IPS-18a (cell line): ENCODE results near the gene ATP2B3.

ENCODE experiments used
- H3K27ac ChIP-seq: one replicate; pipeline ENCODE4 v1.5.1; 2013; ENCODE audit warnings: low read length
- H3K27me3 ChIP-seq: one replicate; pipeline ENCODE4 v1.6.1; 2013; ENCODE audit warnings: mild to moderate bottlenecking, low read length; ENCODE audit not compliant: control insufficient read depth, insufficient read depth
- H3K36me3 ChIP-seq: one replicate; pipeline ENCODE4 v1.6.1; 2013; ENCODE audit warnings: low read depth, low read length; ENCODE audit not compliant: control insufficient read depth
- H3K4me1 ChIP-seq: one replicate; pipeline ENCODE4 v1.6.1; 2013; ENCODE audit warnings: low read depth, low read length; ENCODE audit not compliant: control insufficient read depth
- H3K4me3 ChIP-seq: one replicate; pipeline ENCODE4 v1.5.1; 2013; ENCODE audit warnings: low read length
- H3K9ac ChIP-seq: one replicate; pipeline ENCODE4 v1.6.1; 2013; ENCODE audit warnings: mild to moderate bottlenecking, low read length, moderate library complexity
- H3K9me3 ChIP-seq: one replicate; pipeline ENCODE4 v1.6.1; 2013; ENCODE audit warnings: low read depth, low read length; ENCODE audit not compliant: control insufficient read depth

The ATP2B3 gene

GRCh38 chrX:153612413-153612812 is 95.0 kb downstream of the ATP2B3 start:
- Histone ChIP-seq H3K9me3 (peaks cover 11% of the 10 kb centered on the region), H3K27ac (no peak overlapping the region), H3K9ac (no peak overlapping the region), H3K4me3 (no peak overlapping the region), H3K36me3 (no peaks in the 10 kb centered on the region), H3K27me3 (peaks cover 28% of the 10 kb centered on the region), H3K4me1 (no peaks in the 10 kb centered on the region)

DNA sequence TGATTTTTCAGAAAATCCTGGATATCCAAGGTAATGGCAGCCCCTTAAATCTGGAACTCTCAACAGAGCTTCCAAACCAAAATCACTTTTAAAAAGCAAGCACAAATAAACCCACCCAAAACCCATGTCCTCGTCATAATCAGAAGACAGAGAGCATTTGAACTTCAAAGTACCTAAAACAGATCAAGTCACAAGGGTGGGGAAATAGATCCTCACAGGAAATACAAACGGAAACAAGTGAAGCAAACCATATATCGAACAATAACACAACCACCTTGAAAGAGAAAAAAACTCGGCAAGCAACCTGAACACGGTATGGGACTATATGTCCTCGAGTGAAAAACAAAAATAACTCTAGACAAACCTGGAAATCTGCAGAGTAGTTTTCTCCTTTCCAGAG is 97.4 kb downstream of the ATP2B3 start:
- no peak overlapping the region for H3K9ac ChIP-seq
- no peaks in the 10 kb centered on the region for H3K36me3 ChIP-seq
- H3K27me3 ChIP-seq, result peaks cover 28% of the 10 kb centered on the region
- H3K4me3 ChIP-seq, result no peak overlapping the region
- H3K4me1 ChIP-seq, result no peaks in the 10 kb centered on the region
- H3K27ac ChIP-seq, result no peak overlapping the region
- peaks cover 15% of the 10 kb centered on the region for H3K9me3 ChIP-seq

- Histone ChIP-seq H3K27me3 (peaks cover 18% of the 10 kb centered on the region), H3K27ac (no peak overlapping the region), H3K36me3 (no peaks in the 10 kb centered on the region), H3K9me3 (peaks cover 20% of the 10 kb centered on the region), H3K4me1 (no peaks in the 10 kb centered on the region), H3K9ac (no peak overlapping the region), H3K4me3 (no peak overlapping the region)
These were observed 103.1 kb downstream of the ATP2B3 start for GRCh38 chrX:153620576-153620975.

DNA sequence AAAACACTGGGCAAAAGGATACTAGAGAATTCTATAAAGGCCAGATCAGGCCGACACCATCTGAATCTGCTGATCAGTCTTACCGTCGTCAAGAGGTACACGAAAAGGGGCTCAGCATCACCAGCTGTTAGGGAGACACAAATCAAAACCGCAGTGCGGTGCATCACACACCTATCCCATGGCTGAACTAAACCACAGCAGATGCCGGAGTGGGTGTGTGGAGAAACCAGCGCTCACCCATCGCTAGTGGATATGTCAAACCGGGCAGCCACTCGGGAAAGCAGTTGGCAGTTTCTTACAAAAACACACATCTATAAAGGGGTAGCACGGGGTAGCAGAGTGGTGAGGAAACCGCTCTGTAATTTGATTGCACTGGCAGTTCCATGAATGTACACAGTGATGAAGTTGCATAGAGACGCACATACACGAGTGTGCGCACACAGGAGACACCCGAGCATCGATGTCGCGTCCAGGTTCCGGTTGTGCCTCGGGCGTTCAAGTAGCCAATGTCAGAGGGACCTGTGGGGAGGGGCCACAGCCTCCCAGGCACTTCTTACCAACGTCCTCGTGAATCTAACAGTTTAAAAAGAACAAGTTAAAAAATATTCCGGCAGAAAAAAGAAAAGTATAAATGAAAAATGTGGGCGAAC is 104.6 kb downstream of the ATP2B3 start:
- Histone ChIP-seq H3K4me3 (no peak overlapping the region), H3K4me1 (no peaks in the 10 kb centered on the region)

DNA sequence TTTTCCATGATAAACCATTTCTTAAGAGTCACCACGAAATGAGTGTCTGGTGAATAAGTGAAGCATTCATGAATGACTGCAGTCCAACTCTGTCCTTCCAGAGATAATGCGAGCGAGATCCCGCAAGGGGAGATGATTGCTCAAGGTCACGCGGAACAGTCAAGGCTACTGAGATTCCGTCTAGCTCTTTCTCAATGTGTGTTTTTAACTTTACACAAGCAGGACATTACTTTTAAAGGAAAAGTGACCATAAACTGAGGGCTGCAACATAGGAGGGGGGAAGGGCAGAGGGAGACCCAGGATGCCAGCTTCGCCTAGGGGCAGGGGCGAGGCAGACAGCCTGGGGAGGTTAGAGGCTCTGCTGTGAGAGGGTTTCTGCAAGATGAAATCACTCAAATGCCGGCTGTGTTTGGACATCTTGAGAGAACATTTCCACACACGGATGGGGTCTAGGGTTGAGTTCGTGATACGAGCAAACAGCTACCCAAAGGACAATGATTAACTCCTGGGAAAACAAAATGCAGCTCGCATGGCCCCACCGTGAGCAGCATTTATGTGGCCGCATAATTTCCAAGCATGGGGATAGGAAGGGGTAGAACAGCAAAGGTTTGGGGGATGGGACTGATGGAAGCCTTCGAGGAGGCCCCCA is 105.3 kb downstream of the ATP2B3 start:
- no peak overlapping the region for H3K27ac ChIP-seq
- no peak overlapping the region for H3K9ac ChIP-seq
- H3K36me3 ChIP-seq, result no peaks in the 10 kb centered on the region
- H3K9me3 ChIP-seq, result peaks cover 14% of the 10 kb centered on the region
- H3K4me3 ChIP-seq, result no peak overlapping the region
- H3K27me3 ChIP-seq, result peaks cover 10% of the 10 kb centered on the region
- H3K4me1 ChIP-seq, result no peaks in the 10 kb centered on the region

More for the DNA sequence above, 104.6 kb downstream of the ATP2B3 start:
- H3K9ac ChIP-seq, result no peak overlapping the region
- H3K27ac ChIP-seq, result no peak overlapping the region
- peaks cover 17% of the 10 kb centered on the region for H3K27me3 ChIP-seq
- no peaks in the 10 kb centered on the region for H3K36me3 ChIP-seq
- H3K9me3 ChIP-seq, result peaks cover 14% of the 10 kb centered on the region

DNA sequence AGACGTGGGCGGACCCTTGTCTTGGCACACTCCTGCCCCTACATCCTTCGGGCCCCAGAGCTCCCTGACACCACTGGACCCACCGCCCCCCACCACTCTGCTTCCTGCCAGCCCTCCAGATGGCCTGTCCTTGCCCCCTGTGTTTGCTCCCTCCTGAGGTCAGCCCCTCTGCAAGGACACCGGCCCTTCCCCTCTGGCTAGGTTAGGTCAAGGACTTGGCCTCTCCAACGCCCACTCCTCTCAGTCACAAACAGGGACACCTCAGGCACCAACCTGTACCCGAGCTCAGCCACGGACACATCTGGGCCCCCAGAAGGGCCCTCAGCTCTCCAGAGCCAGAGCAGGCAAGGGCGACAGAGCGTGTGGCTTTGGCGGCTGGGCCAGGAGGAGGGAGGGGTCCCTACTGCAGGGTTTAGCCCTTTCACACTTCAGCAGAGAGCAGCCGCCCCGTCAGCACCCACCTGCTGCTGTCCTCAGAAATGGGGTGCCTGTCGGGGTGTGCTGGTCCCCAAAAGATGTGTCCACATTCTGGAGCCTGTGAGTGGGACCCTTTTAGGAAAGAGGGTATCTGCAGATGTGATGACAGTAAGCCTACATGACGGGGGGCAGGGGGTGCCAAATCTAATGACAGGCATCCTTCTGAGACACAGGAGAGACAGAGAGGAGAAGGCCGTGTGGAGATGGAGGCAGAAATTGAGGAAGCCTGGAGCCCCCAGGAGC is 106.0 kb downstream of the ATP2B3 start:
- no peak overlapping the region for H3K9ac ChIP-seq
- H3K4me1 ChIP-seq, result no peaks in the 10 kb centered on the region
- no peak overlapping the region for H3K27ac ChIP-seq
- H3K9me3 ChIP-seq, result peaks cover 10% of the 10 kb centered on the region
- no peaks in the 10 kb centered on the region for H3K36me3 ChIP-seq
- peaks cover 3% of the 10 kb centered on the region for H3K27me3 ChIP-seq
- H3K4me3 ChIP-seq, result no peak overlapping the region

DNA sequence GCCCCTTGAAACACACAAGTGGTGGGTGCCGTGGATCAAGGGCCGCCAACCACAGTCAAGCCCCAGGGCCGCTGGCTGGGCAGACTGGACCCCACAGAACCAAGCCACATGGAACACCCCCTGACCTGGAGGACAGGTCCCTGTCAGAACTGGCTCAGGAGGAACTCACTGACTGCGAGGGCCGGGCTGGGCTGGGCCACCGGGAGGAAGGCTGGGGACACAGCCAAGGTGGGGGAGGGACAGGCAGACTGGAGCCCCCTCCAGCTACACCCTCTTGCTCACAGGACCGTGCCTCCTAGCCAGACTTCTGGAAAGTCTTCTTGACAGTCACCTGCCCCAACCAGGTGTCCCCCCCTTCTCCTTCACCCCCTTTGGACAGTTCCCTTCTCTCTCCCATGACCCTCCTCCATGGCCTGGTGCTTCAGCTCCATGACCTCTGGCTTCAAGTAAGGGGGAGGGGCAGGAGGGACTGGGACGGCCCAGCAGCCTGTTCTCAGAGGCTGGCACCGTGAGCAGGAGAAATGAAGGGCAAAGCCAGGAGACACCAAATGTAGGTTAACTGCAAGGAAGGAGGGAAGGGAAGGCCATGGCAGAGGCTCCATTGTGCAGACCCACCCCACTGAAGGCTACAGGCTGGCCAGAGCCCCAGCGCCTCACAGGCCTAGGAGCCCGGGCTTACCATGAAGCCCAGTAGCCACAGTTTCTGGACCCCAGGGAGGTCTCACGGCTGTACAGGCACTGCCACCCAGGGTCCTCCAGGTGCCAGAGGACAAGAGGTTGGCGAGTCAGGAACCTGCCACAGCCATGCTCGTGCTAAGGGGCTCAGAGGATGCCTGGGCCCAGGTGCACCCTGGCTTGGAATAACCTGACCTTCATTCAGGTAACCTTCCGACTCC is 107.0 kb downstream of the ATP2B3 start:
- no peak overlapping the region for H3K27ac ChIP-seq
- H3K4me1 ChIP-seq, result no peaks in the 10 kb centered on the region
- peaks cover 8% of the 10 kb centered on the region for H3K9me3 ChIP-seq
- no peaks in the 10 kb centered on the region for H3K27me3 ChIP-seq
- no peak overlapping the region for H3K4me3 ChIP-seq
- H3K9ac ChIP-seq, result no peak overlapping the region
- H3K36me3 ChIP-seq, result no peaks in the 10 kb centered on the region

DNA sequence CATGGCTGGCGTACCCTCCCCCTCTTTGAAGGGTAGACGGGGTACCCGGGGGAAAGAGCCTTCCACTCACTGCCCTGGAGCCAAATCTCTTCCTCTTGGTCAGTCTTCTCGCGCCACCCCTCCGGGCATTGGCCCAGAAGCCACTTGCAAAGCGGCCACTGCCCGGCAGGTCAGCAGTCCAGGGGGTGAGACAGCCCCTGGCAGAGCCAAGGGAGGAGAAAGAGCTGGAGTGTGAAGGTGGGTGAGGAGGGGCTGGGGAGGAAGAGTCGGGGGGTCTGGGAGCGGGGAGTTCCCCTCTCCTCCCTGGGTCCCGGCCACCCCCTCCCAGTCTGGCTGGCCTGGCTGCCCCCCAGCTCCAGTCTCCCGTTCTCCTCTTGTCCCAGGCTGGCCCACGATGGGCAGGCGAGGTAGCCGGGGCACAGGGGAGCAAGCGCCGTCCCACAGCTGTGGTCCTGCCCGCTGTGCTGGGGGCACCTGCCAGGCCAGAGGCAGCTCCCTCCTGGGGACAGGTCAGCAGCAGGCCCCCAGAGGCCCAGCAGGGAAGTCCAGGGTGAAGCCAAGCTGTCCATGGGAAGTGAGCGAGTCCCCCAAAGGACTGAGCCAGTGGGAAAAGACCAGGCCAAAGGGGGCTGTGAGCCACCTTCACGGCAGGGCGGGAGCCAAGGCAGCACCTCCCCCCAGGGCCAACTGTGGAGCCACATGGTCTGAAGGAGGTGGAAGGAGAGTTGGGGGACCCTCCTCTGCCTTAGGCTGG is 108.0 kb downstream of the ATP2B3 start:
- Histone ChIP-seq H3K27ac (no peak overlapping the region), H3K27me3 (no peaks in the 10 kb centered on the region), H3K36me3 (no peaks in the 10 kb centered on the region), H3K9ac (no peak overlapping the region), H3K9me3 (peaks cover 8% of the 10 kb centered on the region), H3K4me3 (no peak overlapping the region), H3K4me1 (no peaks in the 10 kb centered on the region)

DNA sequence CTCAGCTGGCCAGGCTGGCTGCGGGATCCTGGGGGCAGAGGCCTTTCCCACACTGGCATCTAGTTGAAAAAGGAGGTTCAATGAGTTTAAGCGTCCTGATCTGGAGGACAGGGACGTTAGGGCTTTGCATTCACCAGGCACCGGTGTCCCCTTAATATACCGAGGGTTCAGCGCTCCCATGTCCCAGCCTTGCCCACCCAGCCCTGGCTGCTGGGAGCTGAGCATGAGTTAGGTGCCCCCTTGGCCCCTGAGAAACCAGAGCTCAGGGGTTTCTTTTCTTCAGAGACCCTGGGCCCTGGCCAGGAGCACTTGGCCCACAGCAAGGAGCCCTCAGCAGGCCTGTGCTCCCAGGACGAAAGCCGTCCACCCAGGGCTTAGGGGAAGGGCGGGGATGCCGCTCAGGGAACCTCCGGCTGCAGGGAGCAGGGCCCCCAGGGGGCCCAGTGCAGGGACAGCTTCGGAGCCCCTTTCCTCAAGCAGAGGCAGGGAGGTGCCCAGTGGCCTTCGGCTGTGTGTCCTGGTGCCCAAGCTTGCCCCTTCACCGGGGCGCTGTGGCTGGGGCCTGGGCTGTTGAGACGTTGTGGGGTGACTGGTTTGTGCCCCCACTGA is 108.7 kb downstream of the ATP2B3 start:
- Histone ChIP-seq H3K4me1 (no peaks in the 10 kb centered on the region), H3K36me3 (no peaks in the 10 kb centered on the region), H3K9me3 (peaks cover 8% of the 10 kb centered on the region), H3K9ac (no peak overlapping the region), H3K4me3 (no peak overlapping the region), H3K27ac (no peak overlapping the region), H3K27me3 (no peaks in the 10 kb centered on the region)

DNA sequence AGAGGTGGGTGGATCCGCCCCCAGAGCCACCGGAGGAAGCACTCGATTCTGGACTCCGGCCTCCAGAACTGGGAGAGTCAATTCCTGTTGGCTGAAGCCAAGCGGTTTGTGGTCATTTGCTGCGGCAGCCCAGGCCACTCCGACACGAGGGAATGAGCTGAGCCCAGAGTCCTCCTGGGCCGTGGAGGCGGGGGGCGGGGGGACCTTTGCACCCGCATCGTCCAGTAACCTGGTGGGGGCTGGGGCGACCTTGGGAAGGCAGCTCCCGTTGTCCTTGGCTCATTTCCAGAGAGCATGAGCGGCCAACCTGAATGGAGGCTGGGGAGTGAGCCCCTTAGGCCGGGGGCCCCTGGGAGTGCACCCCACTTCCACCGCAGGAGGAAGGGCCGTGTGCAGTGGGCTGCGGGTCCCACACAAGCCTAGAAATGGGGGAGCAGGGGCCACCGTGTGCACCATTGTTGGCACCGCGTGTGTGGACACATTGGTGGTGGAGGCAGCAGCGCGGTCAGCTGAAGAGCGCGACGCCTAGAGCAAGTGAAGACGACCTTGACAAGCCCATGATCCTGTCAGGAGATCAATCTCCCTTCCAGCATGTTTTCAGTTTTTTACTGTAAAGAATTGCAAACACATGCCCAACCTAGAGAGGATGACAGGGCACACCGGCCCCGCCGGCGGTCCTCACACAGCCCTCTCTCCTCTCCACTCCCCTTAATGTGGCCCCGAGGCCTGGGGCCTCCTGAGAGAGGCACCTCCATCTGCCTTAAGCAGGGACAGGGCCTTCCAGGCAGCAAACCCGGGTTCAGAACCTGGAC is 109.6 kb downstream of the ATP2B3 start:
- H3K9ac ChIP-seq, result no peak overlapping the region
- no peaks in the 10 kb centered on the region for H3K4me1 ChIP-seq
- peaks cover 8% of the 10 kb centered on the region for H3K9me3 ChIP-seq
- H3K27ac ChIP-seq, result no peak overlapping the region
- no peak overlapping the region for H3K4me3 ChIP-seq
- H3K27me3 ChIP-seq, result no peaks in the 10 kb centered on the region
- no peaks in the 10 kb centered on the region for H3K36me3 ChIP-seq
